ENCODE results near the gene METTL4. TPM values are rescaled to one million over a fixed set of nuclear protein-coding genes. Genes with fewer than 3 reads are reported as not detected.

Gene METTL4
- total RNA-seq: 4.1 and 11.5 TPM in 2 replicates

GRCh38 chr18:2571200-2572170 is at the start of gene METTL4, which contains the start of gene NDC80:
Gene METTL4, minus strand, starts transcription at chr18:2571505. Its CDS starts 4,289 bp downstream, at chr18:2567216.
Gene NDC80, plus strand, starts transcription at chr18:2571557. Its CDS starts 1,429 bp downstream, at chr18:2572986.

Other genes with a start within 250 kb of the METTL4 start
- 1.9 and 2.4 TPM in 2 replicates for gene NDC80, start 52 bp upstream of the METTL4 start, total RNA-seq
- 36.1 and 37.9 TPM in 2 replicates for gene SMCHD1, start 84.2 kb upstream of the METTL4 start, total RNA-seq